Stimulated activated CD4-positive, alpha-beta T cell treated with anti-CD3 and anti-CD28 coated beads, Interleukin-4, amount 100 ng/mL, for 4 hours (primary cell): ENCODE data around the gene CYP19A1.
A peak's percentile ranks its signal among the peaks of the same experiment; 100 is the strongest.

ENCODE experiments used
- DNase-seq, 2 experiments: peaks; one replicate each; pipeline ENCODE4 v3.0.0-alpha.2; 2020

The CYP19A1 gene

DNA sequence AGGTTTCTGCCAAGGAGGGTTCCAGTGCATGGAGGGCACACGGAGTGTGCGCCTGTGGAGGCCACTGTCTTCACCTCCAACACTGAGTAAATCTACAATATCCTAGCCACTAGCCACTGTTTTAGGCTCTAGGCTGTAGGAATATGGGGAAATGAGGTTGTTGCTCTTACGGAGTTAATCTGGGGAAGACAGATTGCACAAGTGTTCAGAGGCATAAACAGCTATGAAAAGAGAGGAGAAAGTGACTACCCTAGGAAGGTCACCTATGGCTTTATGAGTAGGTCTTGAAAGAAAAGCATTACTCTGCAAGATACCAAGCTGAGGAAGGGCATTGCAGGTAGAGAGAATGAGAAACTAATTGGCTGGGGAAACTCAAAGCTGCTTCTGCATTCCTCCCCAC, 85.7 kb downstream of the CYP19A1 start:
- no peak for DNase-seq

DNA sequence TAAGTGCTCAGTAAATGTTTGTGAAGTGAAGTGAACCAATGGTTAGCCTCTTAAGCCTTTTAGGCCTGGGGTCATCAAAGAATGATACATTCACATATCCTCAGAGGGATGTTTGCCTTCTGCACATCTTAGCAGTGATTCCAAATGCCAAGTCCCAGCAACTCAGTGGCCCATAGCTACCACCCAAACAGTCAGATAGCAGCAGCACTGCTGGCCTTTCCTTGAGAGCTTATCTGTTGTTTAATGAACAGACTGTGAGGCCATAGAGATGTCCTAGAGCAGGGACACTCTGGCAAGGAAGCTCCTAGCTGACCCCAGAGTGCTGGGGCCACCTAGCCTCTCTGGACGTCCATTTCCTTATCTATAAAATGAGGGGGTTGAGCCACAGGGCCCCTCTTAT, 86.8 kb downstream of the CYP19A1 start:
- DNase-seq: no peak

DNA sequence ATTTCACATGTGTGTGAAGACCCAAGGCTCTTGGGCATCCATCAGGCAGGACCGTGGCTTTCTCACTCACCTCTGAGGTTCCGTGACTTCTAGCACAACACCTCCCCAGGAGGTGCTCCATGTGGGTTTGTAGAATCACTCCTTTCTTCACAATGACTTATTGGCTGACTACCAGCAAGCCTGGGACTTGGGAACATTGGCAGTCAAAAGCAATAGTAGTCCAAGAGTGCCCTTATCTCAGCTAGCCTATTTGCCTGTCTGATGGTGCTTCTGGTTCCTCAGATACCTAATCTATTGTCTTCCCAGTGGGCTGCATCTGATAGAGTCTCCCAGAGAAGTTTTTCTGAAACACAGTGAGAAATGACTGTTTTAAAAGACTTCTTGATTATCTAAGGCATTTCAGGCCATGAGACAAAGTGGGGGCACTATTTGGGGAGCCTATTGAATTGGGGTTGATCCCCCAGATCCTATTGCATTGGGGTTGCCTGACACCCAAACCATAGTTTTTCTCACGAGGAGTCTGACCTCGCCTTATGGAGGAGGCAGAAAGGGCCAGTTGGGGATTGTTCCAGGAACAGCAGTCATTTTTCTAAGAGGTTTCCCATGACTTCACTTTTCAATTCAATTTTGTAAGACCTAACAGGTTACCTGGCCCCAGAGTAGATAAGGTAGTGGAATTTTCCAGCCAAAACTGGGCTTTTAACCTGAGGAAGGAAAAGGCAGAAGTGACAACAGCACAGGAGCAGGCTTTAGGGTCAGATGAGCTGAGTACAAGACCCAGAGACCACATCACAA, 88.0 kb downstream of the CYP19A1 start:
- no peak for DNase-seq

DNA sequence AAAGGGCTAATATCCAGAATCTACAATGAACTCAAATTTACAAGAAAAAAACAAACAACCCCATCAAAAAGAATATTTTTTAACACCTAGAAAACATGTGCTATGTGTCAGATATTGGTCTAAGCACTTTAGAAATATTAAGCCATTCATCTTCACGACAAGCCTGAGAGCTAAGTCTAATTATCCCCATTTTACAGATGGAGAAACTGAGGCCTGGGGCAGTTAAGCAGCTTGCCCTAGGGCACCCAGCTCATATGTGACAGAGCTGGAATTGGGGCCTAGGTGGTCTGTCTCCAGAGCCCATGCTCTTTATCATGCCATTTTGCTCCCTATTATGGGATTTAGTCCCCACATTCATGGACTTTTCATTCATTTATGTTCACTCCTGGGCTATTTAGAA, 92.8 kb downstream of the CYP19A1 start:
- no peak for DNase-seq

DNA sequence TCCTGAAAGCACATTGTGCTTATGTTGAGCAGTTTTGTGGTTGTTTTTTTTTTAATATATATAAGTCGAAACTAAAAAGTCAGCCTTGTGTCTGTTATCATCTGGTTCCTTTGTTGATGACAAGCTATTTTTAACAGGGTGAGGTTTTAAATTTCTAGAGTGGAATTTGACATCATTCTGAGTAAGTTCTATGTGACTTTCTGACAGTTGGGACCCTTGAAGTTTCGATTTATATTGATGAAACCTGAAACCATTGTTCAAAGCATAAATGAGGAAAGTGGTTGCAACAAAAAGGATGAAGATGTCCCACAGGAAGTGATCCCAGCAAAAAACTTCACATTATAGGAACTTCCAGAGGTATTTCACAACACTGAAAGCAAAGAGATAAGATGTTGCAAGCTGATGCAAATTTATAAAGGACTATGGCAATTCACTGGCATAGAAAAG, 94.0 kb downstream of the CYP19A1 start:
- DNase-seq: no peak

DNA sequence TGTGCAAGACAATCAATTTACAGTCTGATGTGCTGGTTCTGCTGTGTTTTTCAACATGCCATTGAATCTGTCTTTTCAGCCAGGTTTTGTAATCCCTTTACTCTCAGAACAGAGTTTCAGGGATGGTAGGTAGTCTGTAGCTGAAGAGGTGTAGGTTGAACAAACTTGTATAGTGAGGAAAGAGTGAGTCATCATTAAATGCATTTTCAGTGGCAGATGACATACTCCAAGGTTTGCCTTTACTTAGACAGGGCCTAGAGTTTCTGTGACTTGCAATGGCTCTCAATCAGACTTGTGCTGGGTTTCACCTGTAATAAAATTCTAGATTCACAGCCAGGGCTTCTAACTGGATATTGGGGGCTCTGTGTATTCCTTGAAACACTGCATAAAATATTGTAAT, 94.6 kb downstream of the CYP19A1 start:
- no peak for DNase-seq

DNA sequence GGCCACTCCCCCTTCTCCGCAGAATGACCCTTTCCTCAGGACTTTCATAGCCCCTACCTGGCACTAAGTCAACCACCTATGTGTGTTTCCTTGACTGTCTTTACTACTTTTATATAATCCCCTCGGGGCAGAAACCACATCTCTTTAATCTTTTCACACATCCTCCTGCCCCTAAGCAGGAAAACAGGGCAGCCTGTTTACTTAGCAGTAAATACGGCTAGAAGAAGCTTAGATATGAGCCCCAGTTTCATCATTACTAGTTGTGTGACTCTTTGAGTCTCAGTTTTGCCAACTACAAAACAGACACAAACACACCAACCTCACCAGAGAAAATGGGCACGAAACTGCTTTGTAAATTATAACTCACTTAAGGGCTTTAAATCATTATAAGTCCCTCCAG, 98.3 kb downstream of the CYP19A1 start:
- no peak for DNase-seq

DNA sequence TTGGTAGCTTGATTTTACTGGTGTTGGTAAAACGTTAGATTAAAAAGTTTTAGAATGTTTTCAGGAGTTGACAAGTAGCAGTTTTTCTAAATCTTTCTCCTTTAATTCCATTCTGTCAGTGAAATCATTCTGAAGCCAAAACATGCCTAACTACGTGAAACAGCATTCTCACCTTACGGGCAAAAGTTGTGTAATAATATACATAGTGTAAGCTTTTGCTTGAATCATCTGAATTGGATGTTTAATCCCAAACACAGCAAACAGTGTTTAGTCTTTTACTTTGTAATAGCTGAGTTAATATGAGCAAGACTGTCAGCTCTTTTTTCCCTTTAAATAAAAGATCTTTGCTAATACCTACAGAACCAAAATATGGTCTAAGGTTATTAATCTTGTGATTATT, 100.6 kb downstream of the CYP19A1 start:
- DNase-seq: no peak

DNA sequence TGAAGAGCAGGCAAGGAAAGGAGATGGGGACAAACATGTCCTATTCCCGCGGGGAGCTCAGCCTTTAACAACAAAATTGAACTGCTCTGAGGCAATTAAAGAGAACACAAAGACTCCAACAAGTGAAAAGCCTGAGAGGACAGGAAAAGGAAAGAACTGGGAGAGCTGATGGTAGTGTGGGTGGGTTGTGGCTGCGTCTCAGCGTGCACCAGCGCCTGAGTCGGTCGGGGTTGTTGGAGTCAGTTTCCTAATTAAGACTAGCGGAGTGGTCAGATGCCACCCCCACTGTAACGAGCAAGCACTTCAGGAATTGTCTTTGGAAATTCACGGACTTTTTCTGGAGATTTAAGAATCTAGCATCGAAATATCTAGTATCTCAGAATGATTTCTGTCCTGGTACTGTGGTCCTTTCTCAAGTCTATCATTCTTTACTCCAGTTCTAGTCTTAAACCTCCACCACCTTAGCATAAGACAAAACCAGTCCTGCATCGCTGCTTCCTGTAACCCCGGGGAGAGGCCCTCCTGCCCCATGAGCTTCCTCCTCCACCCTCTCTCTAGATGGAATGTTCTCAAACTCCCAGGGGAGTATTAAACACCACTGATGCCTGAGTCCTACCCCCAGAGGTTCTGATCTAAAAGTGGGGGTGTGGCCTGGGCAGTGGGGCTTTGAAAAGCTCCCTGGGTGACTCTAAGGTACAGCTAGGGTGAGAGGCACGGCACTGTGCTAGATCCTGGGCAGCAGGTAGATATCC, 104.0 kb downstream of the CYP19A1 start:
- DNase-seq: no peak

DNA sequence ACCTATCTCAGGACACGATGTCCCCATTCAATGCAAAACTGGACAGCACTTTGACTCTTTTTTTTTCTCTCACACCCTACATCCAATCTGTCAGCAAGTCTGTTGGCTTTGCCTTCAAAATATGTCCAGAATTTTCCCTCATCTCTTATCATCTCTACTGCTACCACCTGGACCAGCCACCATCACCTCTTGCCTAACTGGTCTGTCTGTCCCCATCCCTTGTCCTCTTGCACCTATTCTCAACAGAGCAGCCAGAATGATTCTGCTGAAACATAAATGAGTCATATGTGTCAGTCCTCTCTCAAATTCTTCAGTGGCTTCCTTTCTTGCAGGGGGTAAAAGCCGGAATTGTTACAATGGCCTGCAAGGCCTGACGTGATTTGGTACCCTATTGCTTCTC, 105.8 kb downstream of the CYP19A1 start:
- no peak for DNase-seq

DNA sequence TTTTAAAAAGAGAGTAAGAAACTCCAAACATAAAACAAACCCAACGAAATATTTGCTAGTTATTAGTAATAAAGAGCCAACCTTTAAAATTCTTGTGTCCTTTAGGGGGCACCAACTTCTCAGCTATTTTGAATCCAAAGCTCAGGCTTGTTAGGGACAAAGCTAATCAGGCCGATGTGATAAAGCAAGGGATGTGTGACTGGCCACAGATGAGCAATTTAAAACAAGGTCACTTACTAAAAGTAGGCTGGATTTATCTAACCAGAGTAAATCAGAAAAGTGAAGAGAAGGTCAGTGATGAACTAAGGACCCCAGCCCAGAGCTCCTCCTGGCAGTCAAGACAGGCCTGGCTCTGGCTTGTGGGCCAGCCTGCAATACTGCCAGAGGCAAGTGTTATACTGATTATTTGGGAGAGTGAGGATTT, 108.5 kb downstream of the CYP19A1 start:
- DNase-seq: no peak

DNA sequence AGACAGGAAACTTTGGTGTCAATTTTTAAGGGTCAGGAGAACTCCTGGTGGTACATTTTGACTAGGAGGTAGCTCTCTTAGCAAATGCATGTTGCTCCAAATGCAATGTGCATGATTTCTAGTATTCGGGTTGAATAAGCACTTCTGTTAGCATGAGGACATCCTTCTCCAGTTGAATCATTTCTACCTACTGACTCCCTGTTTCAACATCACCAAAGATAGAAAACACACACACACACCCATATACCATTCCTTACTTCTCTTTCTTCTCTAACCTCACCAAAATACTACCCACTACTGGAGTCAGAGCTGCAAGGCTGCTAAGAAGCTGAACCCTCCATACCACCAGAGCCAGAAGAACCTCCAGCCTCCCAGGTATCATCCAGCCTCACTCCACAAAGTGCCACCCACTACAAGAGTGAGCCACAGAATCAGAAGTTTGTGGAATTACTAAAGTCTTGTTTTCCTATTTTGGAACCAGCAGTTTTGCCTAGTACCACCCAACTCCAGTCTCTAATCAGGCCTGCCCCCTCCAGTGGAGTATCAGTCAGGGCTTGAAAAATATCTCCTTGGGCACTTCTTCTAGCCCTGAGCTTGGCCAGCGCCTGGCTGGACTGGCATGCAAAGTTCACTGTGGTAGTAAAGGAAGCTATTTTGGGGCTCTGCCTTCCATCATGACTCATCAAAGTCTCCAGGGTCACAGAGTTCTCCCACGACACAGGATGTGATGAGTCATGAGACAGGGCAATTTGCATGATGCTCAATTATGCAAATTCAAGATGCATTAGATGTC, 110.3 kb downstream of the CYP19A1 start:
- peak in 1 of 2 experiments; percentile 15 for DNase-seq

DNA sequence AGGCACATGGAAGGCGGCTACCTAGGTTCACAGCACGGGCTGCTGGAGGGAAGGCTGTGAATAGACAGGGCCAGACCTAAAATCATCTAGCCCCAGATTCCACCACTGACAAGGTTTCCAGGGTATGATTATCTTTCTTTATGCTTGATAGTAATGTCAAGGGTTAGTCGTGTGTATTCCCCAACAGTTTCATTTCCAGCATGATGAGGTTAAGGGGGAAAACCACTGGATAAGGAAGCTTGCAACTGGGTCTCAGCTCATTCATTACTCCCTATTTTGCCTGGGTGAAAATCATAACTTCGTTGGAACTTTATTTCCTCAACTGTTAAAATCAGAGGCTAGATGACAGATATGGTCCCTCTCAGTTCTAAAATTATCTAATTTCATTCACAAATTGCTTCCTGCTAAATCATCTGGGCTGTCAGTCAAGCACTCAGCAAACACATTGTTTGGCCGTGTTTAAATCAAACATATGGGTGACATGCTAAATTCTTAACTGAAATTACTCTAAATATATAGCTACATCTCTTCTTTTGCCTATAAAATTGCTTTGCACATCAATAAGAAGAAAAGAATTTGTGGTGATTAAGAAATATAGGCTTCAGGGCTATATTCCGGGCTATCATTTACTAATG, 111.7 kb downstream of the CYP19A1 start:
- DNase-seq: no peak

DNA sequence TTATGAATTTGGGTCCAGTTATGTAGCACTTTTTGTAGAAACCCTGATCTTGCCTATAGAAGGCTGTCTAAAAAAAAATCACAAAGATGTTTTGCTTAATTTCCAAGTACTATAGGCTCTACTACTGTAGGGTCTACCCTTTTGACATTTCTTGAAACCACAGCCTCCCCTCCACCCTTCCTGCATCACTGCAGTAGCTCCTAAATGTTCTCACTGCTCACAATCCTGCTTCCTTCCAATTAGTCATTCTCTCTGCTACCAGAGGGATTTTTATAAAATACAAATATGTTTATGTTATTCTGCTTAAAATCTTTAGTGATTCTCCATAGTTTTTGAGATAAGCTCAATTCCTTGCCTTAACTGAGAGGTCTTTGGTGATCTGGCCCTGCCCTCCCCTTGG, 114.0 kb downstream of the CYP19A1 start:
- no peak for DNase-seq

DNA sequence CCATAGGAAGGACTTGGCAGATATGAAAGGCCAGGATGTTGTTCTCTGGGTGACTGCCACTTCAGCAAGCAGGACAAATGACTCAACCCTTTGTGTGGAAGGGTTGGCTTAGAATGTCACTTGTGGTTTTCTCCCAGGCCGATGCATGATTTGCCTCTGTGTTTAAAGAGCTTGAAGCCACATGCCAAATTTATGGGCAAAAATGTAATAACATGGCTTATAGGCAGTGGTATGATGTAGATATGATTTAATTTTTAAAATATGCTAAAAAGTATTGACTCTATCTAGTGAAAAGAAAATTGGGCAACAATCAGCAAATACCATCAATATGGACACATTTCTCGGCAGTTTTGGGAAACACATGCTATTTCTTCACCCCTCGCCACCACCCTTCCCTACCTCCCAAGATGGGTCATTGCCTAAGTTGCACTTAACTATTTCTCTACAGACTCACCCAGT, 114.6 kb downstream of the CYP19A1 start:
- no peak for DNase-seq

DNA sequence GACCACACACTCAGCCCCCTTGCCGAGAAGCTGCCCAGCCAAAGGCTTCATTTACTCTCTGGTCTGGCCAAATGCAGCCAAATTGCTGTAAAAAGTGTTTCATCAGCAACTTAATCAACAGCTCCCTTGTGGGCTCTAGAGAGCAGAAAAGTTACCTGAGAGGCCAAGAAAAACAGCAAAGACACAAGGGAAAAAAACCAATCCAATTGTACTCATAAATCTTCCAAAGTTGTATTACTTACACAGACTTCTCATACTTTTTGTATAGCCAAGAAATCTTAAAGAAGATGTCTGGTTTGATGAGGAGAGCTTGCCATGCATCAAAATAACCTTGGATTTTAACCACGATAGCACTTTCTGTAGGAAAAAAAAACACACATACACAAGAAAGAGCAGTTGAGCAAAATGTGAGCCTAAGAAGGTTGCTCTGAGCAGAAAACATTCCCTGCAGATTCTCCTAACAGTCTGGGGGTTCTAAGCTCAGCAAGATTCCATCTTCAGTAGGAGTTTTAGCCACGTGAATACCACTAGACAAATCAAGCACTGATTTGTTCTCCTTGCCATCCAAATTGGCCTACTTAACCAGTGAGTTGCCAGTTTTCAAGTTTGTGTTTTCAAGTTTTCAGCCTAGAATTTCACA, 120.0 kb downstream of the CYP19A1 start:
- DNase-seq: no peak

DNA sequence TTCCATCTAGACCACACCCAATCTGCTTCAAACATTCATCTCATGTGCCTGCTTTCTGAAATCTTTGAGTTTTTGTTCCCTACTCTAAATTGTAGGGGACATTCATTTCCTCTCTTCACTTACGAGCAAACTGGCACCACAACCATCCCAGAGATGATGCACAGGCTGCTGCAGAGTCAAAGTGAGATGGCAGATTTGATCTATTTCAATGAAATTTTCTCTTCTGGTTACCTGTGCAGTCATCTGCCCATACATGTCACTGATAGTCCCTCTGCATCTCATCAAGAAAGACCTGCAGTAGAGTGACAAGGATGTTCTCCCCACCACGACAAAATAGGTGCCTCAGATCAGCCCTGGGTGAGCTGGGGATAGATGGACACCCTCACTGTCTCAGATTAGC, 125.5 kb downstream of the CYP19A1 start:
- DNase-seq: no peak

DNA sequence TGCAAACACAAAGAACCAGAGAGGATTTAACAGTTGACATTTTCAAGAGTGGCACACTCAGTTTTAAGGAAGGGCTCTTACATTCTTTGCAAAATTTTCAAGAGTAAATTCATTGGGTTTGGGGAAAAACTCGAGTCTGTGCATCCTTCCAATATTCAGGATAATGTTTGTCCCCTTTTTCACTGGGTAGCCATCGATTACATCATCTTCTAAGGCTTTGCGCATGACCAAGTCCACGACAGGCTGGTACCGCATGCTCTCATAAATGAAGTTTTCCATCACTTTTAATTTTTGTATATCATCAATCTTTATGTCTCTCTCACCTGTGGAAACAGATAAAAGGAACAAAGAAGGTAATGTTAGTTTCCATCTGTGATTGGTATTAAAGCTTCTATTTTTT, 126.2 kb downstream of the CYP19A1 start:
- no peak for DNase-seq

DNA sequence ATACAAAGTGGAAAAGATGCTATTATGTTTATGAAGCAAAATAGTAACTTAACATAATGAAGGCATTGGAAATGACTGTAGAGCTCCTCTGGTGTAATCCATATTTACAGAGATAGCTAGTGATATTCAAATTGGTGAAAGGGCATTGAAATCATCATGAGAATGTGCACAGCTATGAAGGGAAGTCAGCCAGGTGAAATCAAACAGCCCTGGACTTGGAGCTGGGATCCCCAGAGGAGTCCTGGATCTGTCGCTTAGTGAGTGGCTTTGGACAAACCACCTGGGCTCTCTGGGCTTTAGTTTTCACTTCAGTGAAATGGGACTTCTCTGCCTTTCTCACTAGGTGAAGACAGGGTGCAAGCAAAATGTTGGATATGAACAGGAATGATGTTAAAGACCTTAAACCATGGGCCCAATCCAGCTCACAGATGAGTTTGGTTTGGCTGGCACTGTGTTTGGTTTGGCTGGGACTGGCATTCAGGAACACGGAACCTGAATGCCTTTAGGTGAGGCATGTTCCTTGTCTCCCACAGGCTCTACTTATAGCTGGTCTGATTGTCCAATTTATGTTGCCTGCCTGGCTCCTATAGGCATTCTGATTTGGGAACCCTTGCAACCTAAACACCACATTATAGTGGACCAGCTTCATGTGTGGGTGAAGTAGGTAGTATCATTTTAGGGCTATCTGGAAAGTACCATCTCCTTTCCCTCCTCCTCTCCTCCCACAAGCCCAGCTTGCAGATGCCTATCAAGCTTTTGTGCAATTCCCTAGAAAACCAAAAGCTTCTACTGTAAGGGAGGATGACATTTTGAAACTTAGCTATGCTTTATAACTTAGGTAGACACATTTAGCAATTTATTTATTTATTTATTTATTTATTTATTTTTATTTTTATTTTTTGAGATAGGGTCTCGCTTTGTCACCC, 133.1 kb downstream of the CYP19A1 start:
- no peak for DNase-seq

DNA sequence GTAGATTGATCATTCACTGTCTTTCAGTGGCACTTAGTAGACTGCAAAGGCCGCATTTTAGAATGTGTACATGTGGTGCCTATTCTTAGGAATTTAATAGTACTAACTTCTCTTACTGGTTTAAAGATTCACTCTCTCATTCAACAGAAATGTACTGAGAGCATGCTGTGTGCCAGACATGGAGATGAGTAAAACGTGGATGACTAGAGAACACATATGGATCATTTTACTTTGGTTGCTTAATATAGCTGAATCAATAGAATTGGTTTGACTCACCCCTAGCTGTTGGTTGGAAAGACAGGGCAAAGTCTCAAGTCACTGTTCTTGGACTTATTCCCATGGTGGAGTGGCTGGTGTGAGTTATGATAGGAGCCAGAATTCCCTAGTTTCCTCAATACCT, 134.6 kb downstream of the CYP19A1 start:
- no peak for DNase-seq

DNA sequence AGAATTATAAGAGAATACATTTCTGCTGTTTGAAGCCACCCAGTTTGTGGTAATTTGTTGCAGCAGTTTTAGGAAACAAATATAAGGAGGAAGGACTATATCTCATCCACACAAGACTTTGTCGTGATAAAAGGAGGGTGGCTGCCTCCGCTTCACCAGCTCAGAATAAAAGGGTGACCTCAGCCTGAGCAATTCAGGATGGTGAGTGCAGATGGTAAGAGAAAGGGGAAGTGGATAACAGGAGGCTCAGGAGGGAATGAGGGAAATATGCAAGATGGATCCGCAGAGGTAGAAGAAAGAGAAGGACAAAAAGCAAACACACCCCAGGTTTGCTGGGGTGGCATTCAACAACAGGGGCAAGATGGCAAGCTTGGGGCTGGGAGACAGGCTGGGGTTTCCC, 135.6 kb downstream of the CYP19A1 start:
- DNase-seq: no peak
